KMS-11 (cell line): ENCODE measurements around the gene KLRF1.
"Not testable (repeated sequence)": the region's sequence is repeated elsewhere in the genome, so short reads cannot be mapped to it uniquely, and the experiment has no call there.

ENCODE experiments used
- H2AFZ ChIP-seq: fragments of 200-600 bp; sonication (generic); 2 replicates; pipeline ENCODE4 v1.6.1; 2016; ENCODE audit warnings: antibody characterized with exemption, mixed run types, low read depth
- H3K27ac ChIP-seq: fragments of 200-600 bp; sonication (generic); 2 replicates; pipeline ENCODE4 v1.6.1; 2016; ENCODE audit warnings: mild to moderate bottlenecking, mixed run types
- H3K27me3 ChIP-seq: fragments of 200-600 bp; sonication (generic); 2 replicates; pipeline ENCODE4 v1.6.1; 2017; ENCODE audit warnings: mild to moderate bottlenecking, low read depth, mixed run types, moderate library complexity; ENCODE audit not compliant: insufficient read depth
- H3K36me3 ChIP-seq: fragments of 200-600 bp; sonication (generic); 2 replicates; pipeline ENCODE4 v1.6.1; 2017; ENCODE audit warnings: mild to moderate bottlenecking, mixed run types; ENCODE audit not compliant: insufficient read depth
- H3K4me1 ChIP-seq: fragments of 200-600 bp; sonication (generic); 2 replicates; pipeline ENCODE4 v1.6.1; 2016; ENCODE audit warnings: mild to moderate bottlenecking, low read depth, mixed run types; ENCODE audit not compliant: poor library complexity, severe bottlenecking
- H3K4me2 ChIP-seq: fragments of 200-600 bp; sonication (generic); 2 replicates; pipeline ENCODE4 v1.7.0; 2016; ENCODE audit warnings: mild to moderate bottlenecking, mixed run types
- H3K4me3 ChIP-seq: fragments of 200-600 bp; sonication (generic); IDR thresholded peaks from 2 replicates; pipeline ENCODE4 v1.6.1; 2017; ENCODE audit warnings: low read depth, low read length, mixed read lengths; ENCODE audit not compliant: insufficient read depth
- H3K79me2 ChIP-seq: fragments of 200-600 bp; sonication (generic); 2 replicates; pipeline ENCODE4 v1.6.1; 2016; ENCODE audit warnings: low read depth, mixed run types; ENCODE audit not compliant: insufficient read depth
- H3K9ac ChIP-seq: fragments of 200-600 bp; sonication (generic); 2 replicates; pipeline ENCODE4 v1.6.1; 2016; ENCODE audit warnings: mild to moderate bottlenecking, mixed run types
- H4K20me1 ChIP-seq: fragments of 200-600 bp; sonication (generic); 2 replicates; pipeline ENCODE4 v1.6.1; 2016; ENCODE audit warnings: mild to moderate bottlenecking, mixed run types; ENCODE audit not compliant: insufficient read depth
- TF ChIP-seq, protein P1 (sequence below): fragments of 200-600 bp; sonication (generic); conservative IDR thresholded peaks from 2 replicates; pipeline ENCODE4 v1.6.1; 2017; ENCODE audit warnings: low read depth, mild to moderate bottlenecking, antibody characterized with exemption, low read length, moderate library complexity, mixed read lengths

The KLRF1 gene

GRCh38 chr12:9872162-9872561 lies 44.9 kb downstream of the KLRF1 start:
- H3K36me3 ChIP-seq: no peaks in the 10 kb centered on the region
- no peaks in the 10 kb centered on the region for H3K79me2 ChIP-seq
- no peaks in the 10 kb centered on the region for H4K20me1 ChIP-seq
- peaks cover 16% of the 10 kb centered on the region for H3K4me1 ChIP-seq
- no peaks in the 10 kb centered on the region for H3K27me3 ChIP-seq
- no peak overlapping the region for H2AFZ ChIP-seq
- H3K4me2 ChIP-seq: no peak overlapping the region
- H3K27ac ChIP-seq: no peak overlapping the region
- TF ChIP-seq, protein P1, sequence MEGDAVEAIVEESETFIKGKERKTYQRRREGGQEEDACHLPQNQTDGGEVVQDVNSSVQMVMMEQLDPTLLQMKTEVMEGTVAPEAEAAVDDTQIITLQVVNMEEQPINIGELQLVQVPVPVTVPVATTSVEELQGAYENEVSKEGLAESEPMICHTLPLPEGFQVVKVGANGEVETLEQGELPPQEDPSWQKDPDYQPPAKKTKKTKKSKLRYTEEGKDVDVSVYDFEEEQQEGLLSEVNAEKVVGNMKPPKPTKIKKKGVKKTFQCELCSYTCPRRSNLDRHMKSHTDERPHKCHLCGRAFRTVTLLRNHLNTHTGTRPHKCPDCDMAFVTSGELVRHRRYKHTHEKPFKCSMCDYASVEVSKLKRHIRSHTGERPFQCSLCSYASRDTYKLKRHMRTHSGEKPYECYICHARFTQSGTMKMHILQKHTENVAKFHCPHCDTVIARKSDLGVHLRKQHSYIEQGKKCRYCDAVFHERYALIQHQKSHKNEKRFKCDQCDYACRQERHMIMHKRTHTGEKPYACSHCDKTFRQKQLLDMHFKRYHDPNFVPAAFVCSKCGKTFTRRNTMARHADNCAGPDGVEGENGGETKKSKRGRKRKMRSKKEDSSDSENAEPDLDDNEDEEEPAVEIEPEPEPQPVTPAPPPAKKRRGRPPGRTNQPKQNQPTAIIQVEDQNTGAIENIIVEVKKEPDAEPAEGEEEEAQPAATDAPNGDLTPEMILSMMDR: no peak
- H3K9ac ChIP-seq: no peak overlapping the region
- H3K4me3 ChIP-seq: no peak overlapping the region

GRCh38 chr12:9872742-9873141 lies 45.5 kb downstream of the KLRF1 start:
- Histone ChIP-seq H3K27ac (no peak overlapping the region), H3K79me2 (no peaks in the 10 kb centered on the region), H3K4me1 (peaks cover 16% of the 10 kb centered on the region), H3K4me3 (no peak overlapping the region), H3K9ac (no peak overlapping the region), H2AFZ (no peak overlapping the region), H3K36me3 (no peaks in the 10 kb centered on the region), H3K27me3 (no peaks in the 10 kb centered on the region), H4K20me1 (no peaks in the 10 kb centered on the region), H3K4me2 (no peak overlapping the region)
- TF ChIP-seq, protein P1: no peak

- H4K20me1 ChIP-seq, H3K9ac ChIP-seq, H3K27ac ChIP-seq, H2AFZ ChIP-seq, H3K36me3 ChIP-seq, H3K27me3 ChIP-seq, H3K4me3 ChIP-seq, H3K4me1 ChIP-seq, H3K79me2 ChIP-seq, H3K4me2 ChIP-seq: not testable (repeated sequence)
These were observed 48.8 kb downstream of the KLRF1 start for GRCh38 chr12:9876120-9876519.

DNA sequence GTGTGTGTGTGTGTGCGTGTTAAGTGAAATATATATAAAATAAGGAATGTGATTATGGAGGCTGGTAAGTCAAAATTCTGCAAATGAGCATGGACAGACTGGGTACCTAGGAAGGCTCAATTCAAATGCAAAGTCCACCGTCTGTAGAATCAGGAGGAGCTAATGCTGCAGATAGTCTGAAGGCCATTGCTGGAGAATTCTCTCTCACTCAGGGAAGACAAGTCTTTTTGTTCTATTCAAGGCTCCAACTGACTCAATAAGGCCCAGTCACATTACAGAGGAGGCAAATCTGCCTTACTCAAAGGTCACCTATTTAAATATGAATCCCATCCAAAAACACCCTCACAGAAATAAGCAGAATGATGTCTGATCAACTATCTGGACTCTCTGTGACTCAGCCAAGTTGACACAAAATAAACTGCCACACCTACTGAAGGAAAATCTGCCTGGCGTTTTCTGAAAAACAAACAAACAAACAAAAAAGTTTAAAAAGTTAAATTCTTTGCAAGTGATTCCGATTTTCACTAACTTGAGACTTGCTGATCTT lies 53.3 kb downstream of the KLRF1 start:
- Histone ChIP-seq H3K4me3 (no peak overlapping the region), H3K9ac (no peak overlapping the region), H4K20me1 (no peaks in the 10 kb centered on the region), H3K27me3 (no peaks in the 10 kb centered on the region), H3K27ac (no peak overlapping the region), H3K4me1 (no peaks in the 10 kb centered on the region), H3K4me2 (no peak overlapping the region), H3K79me2 (no peaks in the 10 kb centered on the region), H2AFZ (no peak overlapping the region), H3K36me3 (no peaks in the 10 kb centered on the region)
- TF ChIP-seq, protein P1: no peak

DNA sequence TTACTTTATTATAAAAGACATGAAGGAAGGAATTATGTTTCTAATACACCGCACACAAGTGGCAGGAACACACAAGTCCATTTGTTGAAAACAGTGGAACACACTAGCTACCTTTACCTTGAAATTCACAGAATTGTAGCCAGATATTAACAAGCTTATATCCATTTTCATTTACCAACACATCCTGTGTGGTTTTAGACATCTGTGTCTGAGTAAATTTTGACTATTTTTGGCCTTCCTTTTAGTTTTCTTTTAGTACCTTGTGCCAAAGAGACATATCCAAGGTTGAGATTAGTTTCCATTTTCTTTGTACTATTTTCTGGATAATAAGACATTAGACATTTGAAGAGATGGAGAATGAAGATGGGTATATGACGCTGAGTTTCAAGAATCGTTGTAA lies 54.0 kb downstream of the KLRF1 start, which contains the start of gene KLRF2:
KLRF2 (plus strand) TSS at position 244 of the 400 bp plus-strand sequence; CDS start at position 351, 107 bp downstream.
- no peaks in the 10 kb centered on the region for H3K4me1 ChIP-seq
- H2AFZ ChIP-seq: no peak within 1 kb of the TSS
- H3K9ac ChIP-seq: no peak within 1 kb of the TSS
- no peaks in the 10 kb centered on the region for H4K20me1 ChIP-seq
- no peak within 1 kb of the TSS for H3K27ac ChIP-seq
- no peak within 1 kb of the TSS for H3K4me3 ChIP-seq
- no peaks in the 10 kb centered on the region for H3K27me3 ChIP-seq
- no peak within 1 kb of the TSS for H3K4me2 ChIP-seq
- H3K79me2 ChIP-seq: no peaks in the 10 kb centered on the region
- TF ChIP-seq, protein P1: no peak
- no peaks in the 10 kb centered on the region for H3K36me3 ChIP-seq
